Body of pancreas (tissue), 4 donors: ENCODE results near the gene MIEF2. TPM values are rescaled to one million over a fixed set of nuclear protein-coding genes. Genes with fewer than 3 reads are reported as not detected.

Experiments
- ATAC-seq: fragments of 150-250 bp; one replicate; pipeline ENCODE4 v1.9.1; 2016
- DNase-seq, 4 donors: peaks; one replicate each; pipeline ENCODE4 v3.0.0-alpha.2; 2019
- H3K27ac ChIP-seq, 4 donors: fragments of 200-600 bp; sonication (generic); 1 replicate in 3 of 4; 2 replicates in 1 of 4; pipeline versions ENCODE4 v1.5.1 to v1.6.1; 2016 to 2019; ENCODE audit warnings: mild to moderate bottlenecking in 1 of 4, mixed read lengths in 1 of 4, moderate library complexity in 1 of 4
- H3K27me3 ChIP-seq, 2 donors: fragments of 200-600 bp; sonication (generic); one replicate each; pipeline ENCODE4 v1.6.0; 2016; ENCODE audit warnings: mild to moderate bottlenecking in 1 of 2
- H3K36me3 ChIP-seq, 2 donors: fragments of 200-600 bp; sonication (generic); replicated peaks in 1 of 2; 2 replicates each; pipeline ENCODE4 v1.5.1; 2016; ENCODE audit warnings: low read depth in 2 of 2; ENCODE audit not compliant: insufficient read depth in 1 of 2
- H3K4me1 ChIP-seq: fragments of 200-600 bp; sonication (generic); one replicate; pipeline ENCODE4 v1.6.0; 2016
- H3K4me3 ChIP-seq, 2 donors: fragments of 200-600 bp; sonication (generic); 1 replicate in 1 of 2; 2 replicates in 1 of 2; pipeline ENCODE4 v1.5.1; 2016 to 2019
- H3K9me3 ChIP-seq, 3 donors: fragments of 200-600 bp; sonication (generic); 1 replicate in 2 of 3; 2 replicates in 1 of 3; pipeline ENCODE4 v1.5.1; 2016
- CTCF ChIP-seq, 7 experiments: fragments of 450-650 bp in 4 of 7; fragments of 200-600 bp in 3 of 7; sonication (generic) in 3 of 7; IDR thresholded peaks; one replicate each; pipeline ENCODE4 v1.5.1; 2016 to 2019; ENCODE audit warnings: antibody characterized with exemption in 7 of 7
- POLR2A ChIP-seq, 3 donors: fragments of 450-650 bp; IDR thresholded peaks; one replicate each; pipeline ENCODE4 v1.6.1; 2016; ENCODE audit warnings: antibody characterized with exemption in 3 of 3, mild to moderate bottlenecking in 2 of 3
- WGBS, 2 donors: methylation state at CpG; one replicate each; pipeline ENCODE4 v1.1.5; 2017; 5-methylcytosine and 5-hydroxymethylcytosine counted together
- intact Hi-C: fragments of 100-400 bp; cut with DNase I; formaldehyde crosslinking; loops from one replicate; pipeline ENCODE4 v1.15.1; 2023
- total RNA-seq, 2 donors: library from RNA; depleted of rRNA; stranded (reverse); fragments of >200 nt; gene quantifications; one replicate each; pipeline ENCODE4 v1.1.0, GENCODE V29; 2016

The MIEF2 gene
- total RNA-seq, 2 donors from 2014 or later = 16.2 to 21.8 TPM

- ATAC-seq (peak; percentile 31), DNase-seq (peak; percentile 72 to 83 (median 78))
- H3K27ac ChIP-seq = peak overlapping the region; percentile 89 to 99 (median 97)
- peak overlapping the region; percentile 49 to 94 for H3K4me3 ChIP-seq
- no peaks in the 10 kb centered on the region for H3K9me3 ChIP-seq
- peaks cover 49% of the 10 kb centered on the region for H3K4me1 ChIP-seq
- H3K27me3 ChIP-seq = no peaks in the 10 kb centered on the region
- no peak for TF ChIP-seq CTCF (IDR thresholded peaks at IDR 0.05)
- TF ChIP-seq POLR2A (IDR thresholded peaks at IDR 0.05) = no peak
- WGBS, 2 donors = 1 to 7% methylated on average over 3 to 16 of the region's 16 CpGs
- intact Hi-C loops = no loop called here
- H3K36me3 ChIP-seq = peaks cover 14 to 24% of the 10 kb centered on the region in 2 donors
Measured at GRCh38 chr17:18257982-18258355, 2.5 kb upstream of the MIEF2 start.

- Histone ChIP-seq H3K4me1 (peaks cover 51% of the 10 kb centered on the region), H3K36me3 (peaks cover 10 to 20% of the 10 kb centered on the region in 2 donors), H3K4me3 (peak within 1 kb of the TSS; percentile 49 to 94), H3K9me3 (no peaks in the 10 kb centered on the region), H3K27ac (peak within 1 kb of the TSS; percentile 89 to 99 (median 97)), H3K27me3 (no peaks in the 10 kb centered on the region)
- DNase-seq (peak; percentile 45 to 68 (median 60)), ATAC-seq (peak; percentile 49)
- 0 to 1% methylated on average over 9 to 71 of the region's 71 CpGs for WGBS, 2 donors
- intact Hi-C loops = no loop called here
- peak in 1 of 7 experiments; percentile 9 for TF ChIP-seq CTCF (IDR thresholded peaks at IDR 0.05)
- peak; percentile 66 to 76 (median 69) for TF ChIP-seq POLR2A (IDR thresholded peaks at IDR 0.05)
Measured at GRCh38 chr17:18258356-18259038, 2.0 kb upstream of the MIEF2 start, which contains the start of gene FLII. TSS of gene FLII (minus strand) at chr17:18258738. CDS start at chr17:18258690, 48 bp downstream.

GRCh38 chr17:18259621-18260331 is 686 bp upstream of the MIEF2 start:
- DNase-seq (peak in 1 of 4 donors; percentile 30), ATAC-seq (no peak)
- peaks cover 10 to 13% of the 10 kb centered on the region in 2 donors for H3K36me3 ChIP-seq
- H3K27ac ChIP-seq = peak overlapping the region; percentile 91 to 98 (median 94)
- TF ChIP-seq POLR2A (IDR thresholded peaks at IDR 0.05) (no peak), CTCF (IDR thresholded peaks at IDR 0.05) (no peak)
- H3K27me3 ChIP-seq = no peaks in the 10 kb centered on the region
- no peaks in the 10 kb centered on the region for H3K9me3 ChIP-seq
- no peak overlapping the region for H3K4me3 ChIP-seq
- H3K4me1 ChIP-seq = peaks cover 51% of the 10 kb centered on the region
- intact Hi-C loops = no loop called here
- WGBS, 2 donors = 58 to 60% methylated on average over 18 to 22 of the region's 22 CpGs

- Histone ChIP-seq H3K36me3 (peaks cover 10% of the 10 kb centered on the region in 2 donors), H3K9me3 (no peaks in the 10 kb centered on the region), H3K4me1 (peaks cover 48% of the 10 kb centered on the region), H3K27ac (peak overlapping the region; percentile 91 to 98 (median 94)), H3K27me3 (no peaks in the 10 kb centered on the region), H3K4me3 (peak overlapping the region; percentile 44 to 57)
- TF ChIP-seq POLR2A (IDR thresholded peaks at IDR 0.05) = peak in 2 of 3 donors; percentile 12 to 17
- TF ChIP-seq CTCF (IDR thresholded peaks at IDR 0.05) = no peak
- 0 to 4% methylated on average over 13 to 16 of the region's 16 CpGs for WGBS, 2 donors
- intact Hi-C loops = no loop called here
- ATAC-seq (peak; percentile 60), DNase-seq (peak; percentile 86 to 96 (median 92))
Measured at GRCh38 chr17:18261146-18261515, 669 bp downstream of the MIEF2 start.
